ENCODE measurements around the gene TRIO.

DNA sequence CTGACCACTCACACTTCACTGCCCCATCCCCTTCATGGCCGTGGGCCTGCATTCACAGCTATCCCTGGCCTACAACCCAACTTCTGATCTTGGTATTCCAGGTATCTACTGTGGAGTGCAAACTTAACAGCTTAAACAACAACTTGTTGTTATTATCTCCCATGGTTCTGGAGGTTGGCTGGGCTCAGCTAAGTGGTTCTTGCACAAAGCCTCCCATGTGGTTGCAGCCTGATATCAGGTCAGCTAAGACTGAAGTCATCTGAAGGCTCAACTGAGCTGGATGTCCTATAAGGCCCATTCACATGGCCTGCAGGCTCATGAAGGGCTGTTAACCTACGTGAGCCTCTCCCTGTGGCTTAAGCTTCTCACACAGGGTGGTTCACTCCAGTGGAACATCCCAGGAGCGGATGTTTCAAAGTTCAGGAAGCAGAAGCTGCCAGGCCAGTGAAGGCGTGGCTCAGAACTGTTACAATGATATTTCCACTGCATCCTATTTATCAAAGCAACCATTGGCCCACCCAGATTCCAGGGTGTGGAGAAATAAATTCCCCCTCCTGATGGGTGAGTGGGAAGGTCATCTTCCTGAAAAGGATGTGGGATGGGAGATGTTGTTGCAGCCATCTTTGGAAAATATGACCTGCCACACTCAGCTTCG is 30.0 kb upstream of the TRIO start:
- TF ChIP-seq, protein P1, sequence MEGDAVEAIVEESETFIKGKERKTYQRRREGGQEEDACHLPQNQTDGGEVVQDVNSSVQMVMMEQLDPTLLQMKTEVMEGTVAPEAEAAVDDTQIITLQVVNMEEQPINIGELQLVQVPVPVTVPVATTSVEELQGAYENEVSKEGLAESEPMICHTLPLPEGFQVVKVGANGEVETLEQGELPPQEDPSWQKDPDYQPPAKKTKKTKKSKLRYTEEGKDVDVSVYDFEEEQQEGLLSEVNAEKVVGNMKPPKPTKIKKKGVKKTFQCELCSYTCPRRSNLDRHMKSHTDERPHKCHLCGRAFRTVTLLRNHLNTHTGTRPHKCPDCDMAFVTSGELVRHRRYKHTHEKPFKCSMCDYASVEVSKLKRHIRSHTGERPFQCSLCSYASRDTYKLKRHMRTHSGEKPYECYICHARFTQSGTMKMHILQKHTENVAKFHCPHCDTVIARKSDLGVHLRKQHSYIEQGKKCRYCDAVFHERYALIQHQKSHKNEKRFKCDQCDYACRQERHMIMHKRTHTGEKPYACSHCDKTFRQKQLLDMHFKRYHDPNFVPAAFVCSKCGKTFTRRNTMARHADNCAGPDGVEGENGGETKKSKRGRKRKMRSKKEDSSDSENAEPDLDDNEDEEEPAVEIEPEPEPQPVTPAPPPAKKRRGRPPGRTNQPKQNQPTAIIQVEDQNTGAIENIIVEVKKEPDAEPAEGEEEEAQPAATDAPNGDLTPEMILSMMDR (IDR thresholded peaks at IDR 0.05): no peak
- no peak for TF ChIP-seq EP300 (IDR thresholded peaks at IDR 0.05)
